H1 (cell line): ENCODE results near the gene PFDN1. TPM values are rescaled to one million over a fixed set of nuclear protein-coding genes. Genes with fewer than 3 reads are reported as not detected.

ENCODE experiments used
- CTCF ChIA-PET: fragments of 300-600 bp; sonication (Branson Sonifier 250); formaldehyde crosslinking; loops from one replicate; lab custom pipeline; 2021; ENCODE audit not compliant: partially characterized antibody; lab: Charles Lee
- POLR2A ChIA-PET: fragments of 300-600 bp; sonication (Branson Sonifier 250); formaldehyde crosslinking; loops from one replicate; lab custom pipeline; 2021; ENCODE audit warnings: inconsistent platforms; ENCODE audit not compliant: partially characterized antibody; lab: Charles Lee
- DNase-seq, 2 experiments: peaks; one replicate each; pipeline versions ENCODE4 v3.0.0 to v3.0.0-alpha.2; 2010 to 2022; ENCODE audit warnings: low spot score in 2 of 2, low read depth in 1 of 2, mixed read lengths in 1 of 2
- FAIRE-seq: peaks from 2 replicates; lab custom pipeline; 2011; peaks lifted over from hg19 to GRCh38; lab: Jason Lieb, UNC
- H2AFZ ChIP-seq: 2 replicates; pipeline ENCODE4 v1.8.1; 2012; ENCODE audit warnings: low read length, inconsistent platforms
- H2AK5ac ChIP-seq: 2 replicates; pipeline ENCODE4 v1.6.1; 2013; ENCODE audit warnings: low read depth, low read length
- H2BK120ac ChIP-seq: replicated peaks from 2 replicates; pipeline ENCODE3; 2013; ENCODE audit warnings: low read depth, low read length, inconsistent platforms
- H2BK12ac ChIP-seq: 2 replicates; pipeline ENCODE4 v1.6.1; 2013; ENCODE audit warnings: low read depth, low read length
- H2BK15ac ChIP-seq: 2 replicates; pipeline ENCODE4 v1.6.1; 2013; ENCODE audit warnings: low read length
- H2BK20ac ChIP-seq: 2 replicates; pipeline ENCODE4 v1.6.1; 2013; ENCODE audit warnings: low read length
- H2BK5ac ChIP-seq: 2 replicates; pipeline ENCODE4 v1.6.1; 2013; ENCODE audit warnings: low read depth, low read length
- H3K14ac ChIP-seq: 2 replicates; pipeline ENCODE4 v1.6.1; 2013; ENCODE audit warnings: inconsistent platforms; ENCODE audit not compliant: insufficient read length
- H3K18ac ChIP-seq: 2 replicates; pipeline ENCODE4 v1.6.1; 2013; ENCODE audit warnings: low read length; ENCODE audit errors: extremely low read depth
- H3K23ac ChIP-seq: 2 replicates; pipeline ENCODE4 v1.6.1; 2013; ENCODE audit warnings: inconsistent platforms; ENCODE audit not compliant: insufficient read length
- H3K23me2 ChIP-seq: 2 replicates; pipeline ENCODE4 v1.6.1; 2013; ENCODE audit warnings: low read depth, low read length
- H3K27ac ChIP-seq: 2 replicates; pipeline ENCODE4 v1.6.1; 2011; ENCODE audit warnings: low read depth, low read length, inconsistent platforms
- H3K27me3 ChIP-seq, 4 experiments: replicated peaks in 1 of 4; 1 replicate in 1 of 4; 2 replicates in 3 of 4; pipeline versions ENCODE4 v1.6.1 to v1.8.1; 2011 to 2013; ENCODE audit warnings: low read length in 3 of 4, mild to moderate bottlenecking in 3 of 4, inconsistent platforms in 2 of 4, mixed read lengths in 2 of 4, moderate library complexity in 1 of 4; ENCODE audit not compliant: control insufficient read depth in 3 of 4, insufficient read depth in 3 of 4; ENCODE audit errors: extremely low read depth in 1 of 4
- H3K36me3 ChIP-seq, 4 experiments: 2 replicates each; pipeline versions ENCODE4 v1.6.1 to v1.8.1; 2011 to 2013; ENCODE audit warnings: mild to moderate bottlenecking in 4 of 4, low read length in 3 of 4, moderate library complexity in 2 of 4, control low read depth in 1 of 4, inconsistent platforms in 1 of 4; ENCODE audit not compliant: insufficient read depth in 4 of 4, control insufficient read depth in 2 of 4
- H3K4ac ChIP-seq: replicated peaks from 2 replicates; pipeline ENCODE3; 2013; ENCODE audit warnings: low read length, low read depth, mixed read lengths, inconsistent platforms; ENCODE audit not compliant: insufficient read length
- H3K4me1 ChIP-seq, 4 experiments: replicated peaks in 1 of 4; 1 replicate in 1 of 4; 2 replicates in 3 of 4; pipeline versions ENCODE4 v1.6.1 to v1.8.1; 2011 to 2013; ENCODE audit warnings: low read length in 3 of 4, inconsistent platforms in 2 of 4, mixed read lengths in 1 of 4; ENCODE audit not compliant: insufficient read depth in 4 of 4, control insufficient read depth in 3 of 4
- H3K4me2 ChIP-seq, 2 experiments: 2 replicates each; pipeline versions ENCODE4 v1.6.1 to v1.8.1; 2011 to 2013; ENCODE audit warnings: low read depth in 2 of 2, low read length in 2 of 2, control low read depth in 1 of 2, inconsistent platforms in 1 of 2, mild to moderate bottlenecking in 1 of 2; ENCODE audit not compliant: insufficient read depth in 1 of 2
- H3K4me3 ChIP-seq, 4 experiments: fragments of 200-600, 300-600 bp in 1 of 4; sonication (generic), shearing (Covaris generic), sonication (Bioruptor Twin) in 1 of 4; 2 replicates each; pipeline versions ENCODE4 v1.5.1 to v1.8.1; 2011 to 2016; ENCODE audit warnings: low read length in 4 of 4, low read depth in 3 of 4, control low read depth in 2 of 4, inconsistent platforms in 2 of 4, mild to moderate bottlenecking in 2 of 4, mixed read lengths in 1 of 4, moderate library complexity in 1 of 4; ENCODE audit not compliant: insufficient read depth in 2 of 4; ENCODE audit errors: extremely low read depth in 1 of 4
- H3K56ac ChIP-seq: replicated peaks from 2 replicates; pipeline ENCODE3; 2013; ENCODE audit warnings: low read depth, mild to moderate bottlenecking, mixed read lengths, low read length, inconsistent platforms; ENCODE audit not compliant: insufficient read length
- H3K79me1 ChIP-seq: 2 replicates; pipeline ENCODE4 v1.6.1; 2013; ENCODE audit warnings: low read depth, low read length, control low read depth
- H3K79me2 ChIP-seq, 2 experiments: 2 replicates each; pipeline versions ENCODE4 v1.6.1 to v1.8.1; 2012 to 2013; ENCODE audit warnings: low read length in 2 of 2, mild to moderate bottlenecking in 2 of 2, inconsistent platforms in 1 of 2; ENCODE audit not compliant: insufficient read depth in 2 of 2, control insufficient read depth in 1 of 2
- H3K9ac ChIP-seq, 4 experiments: replicated peaks in 1 of 4; 1 replicate in 1 of 4; 2 replicates in 3 of 4; pipeline versions ENCODE4 v1.6.1 to v1.8.1; 2011 to 2013; ENCODE audit warnings: low read depth in 3 of 4, low read length in 3 of 4, control low read depth in 2 of 4, mild to moderate bottlenecking in 2 of 4, moderate library complexity in 2 of 4, inconsistent platforms in 1 of 4; ENCODE audit errors: extremely low read depth in 1 of 4
- H3K9me3 ChIP-seq, 2 experiments: 2 replicates each; pipeline versions ENCODE4 v1.6.1 to v1.8.1; 2012 to 2013; ENCODE audit warnings: mild to moderate bottlenecking in 2 of 2, moderate library complexity in 2 of 2, control low read depth in 1 of 2, inconsistent platforms in 1 of 2, low read depth in 1 of 2, low read length in 1 of 2, mixed read lengths in 1 of 2; ENCODE audit not compliant: insufficient read depth in 2 of 2
- H4K20me1 ChIP-seq, 2 experiments: replicated peaks in 1 of 2; 2 replicates each; pipeline versions ENCODE3 to v1.8.1; 2011 to 2013; ENCODE audit warnings: inconsistent platforms in 2 of 2, low read length in 2 of 2, mild to moderate bottlenecking in 1 of 2; ENCODE audit not compliant: insufficient read depth in 2 of 2, control insufficient read depth in 1 of 2
- H4K5ac ChIP-seq: 2 replicates; pipeline ENCODE4 v1.6.1; 2013; ENCODE audit warnings: low read length, low read depth, mixed read lengths, inconsistent platforms; ENCODE audit not compliant: insufficient read length
- H4K8ac ChIP-seq: 2 replicates; pipeline ENCODE4 v1.8.0; 2013; ENCODE audit warnings: mild to moderate bottlenecking, moderate library complexity, low read length, inconsistent platforms; ENCODE audit not compliant: insufficient read depth; ENCODE audit errors: extremely low read depth
- H4K91ac ChIP-seq: replicated peaks from 2 replicates; pipeline ENCODE3; 2013; ENCODE audit warnings: low read length, mixed read lengths, inconsistent platforms; ENCODE audit not compliant: insufficient read length
- ATF2 ChIP-seq: IDR thresholded peaks from 2 replicates; pipeline ENCODE4 v1.6.1; 2012; ENCODE audit warnings: low read length, inconsistent platforms
- CBX5 ChIP-seq: fragments of 300-800, 300-1000 bp; sonication (generic); IDR thresholded peaks from 2 replicates; pipeline ENCODE4 v1.7.1; 2016; ENCODE audit warnings: antibody characterized with exemption, low read length, low read depth
- CHD1 ChIP-seq: IDR thresholded peaks from 2 replicates; pipeline ENCODE4 v1.6.1; 2012; ENCODE audit warnings: low read depth, low read length, improper control_type of control experiment
- CHD2 ChIP-seq: IDR thresholded peaks from 2 replicates; pipeline ENCODE4 v1.6.1; 2012; ENCODE audit warnings: low read length, improper control_type of control experiment
- HDAC6 ChIP-seq: IDR thresholded peaks from one replicate; pipeline ENCODE4 v1.7.1; 2012; ENCODE audit warnings: low read depth, mild to moderate bottlenecking, inconsistent platforms, low read length, moderate library complexity
- KDM5A ChIP-seq: fragments of 200-600 bp; IDR thresholded peaks from 2 replicates; pipeline ENCODE4 v1.7.1; 2012; ENCODE audit warnings: mild to moderate bottlenecking, low read length, inconsistent platforms, mixed read lengths
- RAD21 ChIP-seq, 2 experiments: IDR thresholded peaks in 1 of 2; conservative IDR thresholded peaks in 1 of 2; 2 replicates each; pipeline ENCODE4 v1.6.1; 2011; ENCODE audit warnings: low read depth in 2 of 2, low read length in 2 of 2, improper control_type of control experiment in 1 of 2, inconsistent platforms in 1 of 2, mild to moderate bottlenecking in 1 of 2, moderate library complexity in 1 of 2
- RBBP5 ChIP-seq: IDR thresholded peaks from 2 replicates; pipeline ENCODE4 v1.7.1; 2012; ENCODE audit warnings: low read depth, mild to moderate bottlenecking, inconsistent platforms, low read length, moderate library complexity, borderline replicate concordance
- RNF2 ChIP-seq: fragments of 200-900, 300-1000 bp; sonication (generic); IDR thresholded peaks from 2 replicates; pipeline ENCODE4 v1.7.1; 2016; ENCODE audit warnings: borderline replicate concordance, low read depth, mild to moderate bottlenecking, antibody characterized with exemption, low read length; ENCODE audit not compliant: poor library complexity, severe bottlenecking; ENCODE audit errors: missing control alignments
- SIRT6 ChIP-seq: IDR thresholded peaks from one replicate; pipeline ENCODE4 v1.7.1; 2012; ENCODE audit warnings: low read length, inconsistent platforms
- WGBS, 2 experiments: shearing (Covaris generic) in 1 of 2; methylation state at CpG; one replicate each; pipeline versions ENCODE4 v1.1.6 to v1.1.7; 2013 to 2015; ENCODE audit warnings: low lambda C conversion rate in 2 of 2, mixed read lengths in 2 of 2, inconsistent platforms in 1 of 2, low coverage in 1 of 2, missing lambda C conversion rate in 1 of 2; ENCODE audit not compliant: insufficient replicate concordance in 2 of 2, insufficient coverage in 1 of 2, insufficient read length in 1 of 2; ENCODE audit errors: extremely low coverage in 1 of 2, missing lambda C conversion rate in 1 of 2; 5-methylcytosine and 5-hydroxymethylcytosine counted together
- polyA plus RNA-seq, 7 experiments: library from polyadenylated mRNA; depleted of rRNA in 3 of 7; stranded (reverse) in 5 of 7; unstranded in 2 of 7; fragments of >200 nt in 5 of 7; fragments of 200-250 nt in 2 of 7; gene quantifications; 1 replicate in 5 of 7; 2 replicates in 1 of 7; 4 replicates in 1 of 7; pipeline versions ENCODE4 v1.2.1 to v1.2.3, GENCODE V29; 2011 to 2013; ENCODE audit warnings: missing spikeins in 2 of 7, mixed read lengths in 2 of 7
- total RNA-seq: library from RNA; stranded (reverse); fragmentation: NEBNext Ultra II Directional; extraction: Animal tissue kit (Norgen Biotek cat#: 25700); gene quantifications from 2 replicates; pipeline ENCODE4 v1.2.1, GENCODE V29; 2021

The PFDN1 gene
- total and polyA plus RNA-seq, 2 of the 8 experiments (the other 6 are each of a cell fraction or from before 2014, with no cell fraction given) = 53.0 to 89.6 TPM

GRCh38 chr5:140273401-140273877 lies 29.5 kb downstream of the PFDN1 start:
- Histone ChIP-seq H4K20me1 (peaks cover 0 to 3% of the 10 kb centered on the region in 2 experiments), H2AK5ac (no peak overlapping the region), H2BK20ac (no peak overlapping the region), H3K9me3 (no peaks in the 10 kb centered on the region), H3K4ac (no peak overlapping the region), H3K9ac (no peak overlapping the region), H3K27me3 (no peaks in the 10 kb centered on the region), H3K27ac (no peak overlapping the region), H3K23ac (no peak overlapping the region), H2BK5ac (no peak overlapping the region), H4K91ac (no peak overlapping the region), H3K18ac (no peak overlapping the region), H4K5ac (no peak overlapping the region), H3K23me2 (no peaks in the 10 kb centered on the region), H2BK12ac (no peak overlapping the region), H3K56ac (no peak overlapping the region), H2BK15ac (no peak overlapping the region), H2BK120ac (no peak overlapping the region), H3K14ac (no peak overlapping the region), H2AFZ (no peak overlapping the region), H3K79me2 (no peaks in the 10 kb centered on the region), H3K4me2 (no peak overlapping the region), H3K79me1 (no peaks in the 10 kb centered on the region), H3K36me3 (no peaks in the 10 kb centered on the region; a peak in 1 of 8 replicates), H3K4me3 (no peak overlapping the region), H3K4me1 (no peaks in the 10 kb centered on the region), H4K8ac (no peak overlapping the region)
- no peak for FAIRE-seq
- POLR2A ChIA-PET = interaction anchor here (1.2 kb wide), 1 partner anchor 72 kb away, joined by 3 read pairs; the partner anchor contains the start of gene HBEGF
- 90% methylated on average over 6 of the region's 6 CpGs; no CpG with 5 or more reads in 1 of the 2 experiments for WGBS, 2 experiments
- no peak for DNase-seq
- TF ChIP-seq RBBP5 (no peak), HDAC6 (no peak), CHD1 (no peak), RNF2 (no peak), SIRT6 (no peak), ATF2 (no peak), CHD2 (no peak), RAD21 (IDR thresholded peaks at IDR 0.05 in 1 of 2, conservative IDR thresholded peaks at IDR 0.05 in 1 of 2; ENCODE audit: low read depth in 2 of 2, low read length in 2 of 2) (no peak), CBX5 (no peak), KDM5A (no peak)
- CTCF ChIA-PET = interaction anchor here (0.8 to 1.9 kb wide), 2 partner anchors 31 to 85 kb away, joined by 3 to 4 read pairs; no protein-coding TSS in a partner anchor
